Smooth muscle cell (in vitro differentiated cells): Measurements from ENCODE around the gene SRGAP1. TPM values are rescaled to one million over a fixed set of nuclear protein-coding genes. Genes with fewer than 3 reads are reported as not detected.

Experiments used
- DNase-seq: peaks from one replicate; lab custom pipeline; 2025; ENCODE audit not compliant: unreplicated experiment; lab: John Stamatoyannopoulos, UW
- H2AFZ ChIP-seq: fragments of 200-600 bp; sonication (generic); 2 replicates; pipeline ENCODE4 v1.6.0; 2016; ENCODE audit warnings: antibody characterized with exemption, low read depth, mild to moderate bottlenecking
- H3F3A ChIP-seq: fragments of 200-600 bp; sonication (generic); 2 replicates; pipeline ENCODE4 v1.6.0; 2017; ENCODE audit warnings: antibody characterized with exemption, low read depth
- H3K27ac ChIP-seq: fragments of 200-600 bp; sonication (generic); 2 replicates; pipeline ENCODE4 v1.5.1; 2016; ENCODE audit warnings: low read depth, mild to moderate bottlenecking
- H3K27me3 ChIP-seq: fragments of 200-600 bp; sonication (generic); 2 replicates; pipeline ENCODE4 v1.6.1; 2016; ENCODE audit warnings: low read depth, mild to moderate bottlenecking
- H3K36me3 ChIP-seq: fragments of 200-600 bp; sonication (generic); 2 replicates; pipeline ENCODE4 v1.5.1; 2016; ENCODE audit warnings: low read depth
- H3K4me1 ChIP-seq: fragments of 200-600 bp; sonication (generic); 2 replicates; pipeline ENCODE4 v1.5.1; 2016; ENCODE audit warnings: low read depth
- H3K4me2 ChIP-seq: fragments of 200-600 bp; sonication (generic); 2 replicates; pipeline ENCODE4 v1.6.0; 2016; ENCODE audit warnings: mild to moderate bottlenecking
- H3K4me3 ChIP-seq: fragments of 200-600 bp; sonication (generic); 2 replicates; pipeline ENCODE4 v1.5.1; 2016; ENCODE audit warnings: mild to moderate bottlenecking
- H3K79me2 ChIP-seq: fragments of 200-600 bp; sonication (generic); 2 replicates; pipeline ENCODE4 v1.6.0; 2016; ENCODE audit warnings: low read depth, mild to moderate bottlenecking
- H3K9ac ChIP-seq: fragments of 200-600 bp; sonication (generic); 2 replicates; pipeline ENCODE4 v1.6.0; 2016; ENCODE audit warnings: low read depth
- H3K9me3 ChIP-seq: fragments of 200-600 bp; sonication (generic); replicated peaks from 2 replicates; pipeline ENCODE4 v1.5.1; 2016; ENCODE audit warnings: low read depth
- H4K20me1 ChIP-seq: fragments of 200-600 bp; sonication (generic); 2 replicates; pipeline ENCODE4 v1.6.0; 2016; ENCODE audit warnings: low read depth
- WGBS: methylation state at CpG from one replicate; pipeline ENCODE4 v1.1.7; 2016; ENCODE audit warnings: low lambda C conversion rate; 5-methylcytosine and 5-hydroxymethylcytosine counted together
- polyA plus RNA-seq: library from polyadenylated mRNA; unstranded; fragments of >200 nt; fragmentation: Nextera tagmentation; extraction: Ambion mirVana; gene quantifications from 2 replicates; pipeline ENCODE4 v1.2.1, GENCODE V29; 2016
- total RNA-seq: library from RNA; depleted of rRNA; stranded (reverse); fragments of >200 nt; gene quantifications from 2 replicates; pipeline ENCODE4 v1.2.3, GENCODE V29; 2014
- TF ChIP-seq, protein P1 (sequence below): fragments of 200-600 bp; sonication (generic); IDR thresholded peaks from 2 replicates; pipeline ENCODE4 v1.5.1; 2017; ENCODE audit warnings: borderline replicate concordance, mild to moderate bottlenecking, antibody characterized with exemption; ENCODE audit not compliant: insufficient read depth, poor library complexity, severe bottlenecking

SRGAP1 gene
- total and polyA plus RNA-seq, 2 experiments from 2014 or later = 4.0 to 5.9 TPM

GRCh38 chr12:64007853-64008252 is 163.4 kb downstream of the SRGAP1 start:
- Histone ChIP-seq H3K27me3 (no peaks in the 10 kb centered on the region), H3K4me1 (peaks cover 4% of the 10 kb centered on the region), H2AFZ (no peak overlapping the region), H3F3A (peaks cover 15% of the 10 kb centered on the region), H3K27ac (peak overlapping the region; percentile 91), H3K36me3 (no peaks in the 10 kb centered on the region), H3K79me2 (no peaks in the 10 kb centered on the region), H4K20me1 (no peaks in the 10 kb centered on the region), H3K9me3 (no peaks in the 10 kb centered on the region), H3K4me3 (no peak overlapping the region), H3K4me2 (peak overlapping the region; percentile 50), H3K9ac (no peak overlapping the region)
- no peak for DNase-seq
- TF ChIP-seq, protein P1, sequence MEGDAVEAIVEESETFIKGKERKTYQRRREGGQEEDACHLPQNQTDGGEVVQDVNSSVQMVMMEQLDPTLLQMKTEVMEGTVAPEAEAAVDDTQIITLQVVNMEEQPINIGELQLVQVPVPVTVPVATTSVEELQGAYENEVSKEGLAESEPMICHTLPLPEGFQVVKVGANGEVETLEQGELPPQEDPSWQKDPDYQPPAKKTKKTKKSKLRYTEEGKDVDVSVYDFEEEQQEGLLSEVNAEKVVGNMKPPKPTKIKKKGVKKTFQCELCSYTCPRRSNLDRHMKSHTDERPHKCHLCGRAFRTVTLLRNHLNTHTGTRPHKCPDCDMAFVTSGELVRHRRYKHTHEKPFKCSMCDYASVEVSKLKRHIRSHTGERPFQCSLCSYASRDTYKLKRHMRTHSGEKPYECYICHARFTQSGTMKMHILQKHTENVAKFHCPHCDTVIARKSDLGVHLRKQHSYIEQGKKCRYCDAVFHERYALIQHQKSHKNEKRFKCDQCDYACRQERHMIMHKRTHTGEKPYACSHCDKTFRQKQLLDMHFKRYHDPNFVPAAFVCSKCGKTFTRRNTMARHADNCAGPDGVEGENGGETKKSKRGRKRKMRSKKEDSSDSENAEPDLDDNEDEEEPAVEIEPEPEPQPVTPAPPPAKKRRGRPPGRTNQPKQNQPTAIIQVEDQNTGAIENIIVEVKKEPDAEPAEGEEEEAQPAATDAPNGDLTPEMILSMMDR = no peak
- WGBS = 22% methylated on average over 2 of the region's 2 CpGs

GRCh38 chr12:64008596-64008995 is 164.1 kb downstream of the SRGAP1 start:
- Histone ChIP-seq H3K27ac (peak overlapping the region; percentile 91), H3K36me3 (no peaks in the 10 kb centered on the region), H3K4me3 (no peak overlapping the region), H3K9ac (no peak overlapping the region), H2AFZ (no peak overlapping the region), H3K79me2 (no peaks in the 10 kb centered on the region), H4K20me1 (no peaks in the 10 kb centered on the region), H3K4me1 (peaks cover 4% of the 10 kb centered on the region), H3K9me3 (no peaks in the 10 kb centered on the region), H3F3A (peaks cover 15% of the 10 kb centered on the region), H3K27me3 (no peaks in the 10 kb centered on the region), H3K4me2 (peak overlapping the region; percentile 32)
- WGBS = 60% methylated on average over 3 of the region's 3 CpGs
- TF ChIP-seq, protein P1 = no peak
- DNase-seq = no peak

DNA sequence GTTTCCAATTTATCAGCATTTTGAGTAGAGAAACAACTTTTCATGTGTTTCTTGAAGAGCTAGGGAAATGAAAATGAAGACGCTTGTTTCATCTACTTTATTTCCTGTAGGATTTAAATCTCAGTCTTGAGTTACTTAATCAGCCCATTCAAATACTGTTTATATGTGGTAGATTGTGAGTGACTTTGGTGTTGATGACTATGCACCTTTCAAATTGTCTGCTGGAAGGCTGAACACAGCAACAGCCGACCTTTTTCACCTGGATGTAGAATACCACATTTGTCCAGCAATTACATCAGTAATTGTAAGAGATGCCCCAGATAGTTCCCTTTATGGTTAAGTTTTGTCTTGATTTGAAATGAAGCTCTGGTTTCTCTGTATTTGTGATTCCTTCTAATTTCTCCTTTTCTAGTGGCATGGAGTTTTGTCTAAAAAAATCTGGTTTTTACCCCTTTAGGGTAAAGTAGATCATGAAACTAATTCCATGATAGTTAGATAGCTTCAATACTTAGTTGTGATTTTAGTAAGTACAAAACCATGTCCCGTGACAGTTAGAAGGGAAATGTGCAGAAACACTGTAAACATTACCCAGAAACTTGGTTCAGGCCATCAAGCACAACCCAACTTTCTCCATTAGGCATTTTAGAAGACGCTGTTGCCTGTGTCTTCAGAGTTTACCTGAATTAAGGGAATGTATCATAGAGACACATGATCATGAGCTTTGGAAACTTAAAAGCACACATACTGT is 165.0 kb downstream of the SRGAP1 start:
- Histone ChIP-seq H3K27ac (peak overlapping the region; percentile 91), H3K4me2 (peak overlapping the region; percentile 32), H3K4me1 (peaks cover 4% of the 10 kb centered on the region), H3K79me2 (no peaks in the 10 kb centered on the region), H3K9me3 (no peaks in the 10 kb centered on the region), H3K27me3 (no peaks in the 10 kb centered on the region), H3K36me3 (no peaks in the 10 kb centered on the region), H2AFZ (no peak overlapping the region), H4K20me1 (no peaks in the 10 kb centered on the region), H3K9ac (peak overlapping the region; percentile 24), H3K4me3 (no peak overlapping the region), H3F3A (peaks cover 15% of the 10 kb centered on the region)
- WGBS = 73% methylated on average over 4 of the region's 4 CpGs
- TF ChIP-seq, protein P1 = no peak
- no peak for DNase-seq

- TF ChIP-seq, protein P1 = no peak
- H3K4me3 ChIP-seq = no peak overlapping the region
- 24% methylated on average over 4 of the region's 4 CpGs for WGBS
- no peaks in the 10 kb centered on the region for H4K20me1 ChIP-seq
- H3K79me2 ChIP-seq = no peaks in the 10 kb centered on the region
- no peak for DNase-seq
- H3K4me2 ChIP-seq = peak overlapping the region; percentile 32
- H3K9me3 ChIP-seq = no peaks in the 10 kb centered on the region
- H3K9ac ChIP-seq = peak overlapping the region; percentile 52
- H2AFZ ChIP-seq = no peak overlapping the region
- H3K27me3 ChIP-seq = no peaks in the 10 kb centered on the region
- H3K36me3 ChIP-seq = no peaks in the 10 kb centered on the region
- peaks cover 4% of the 10 kb centered on the region for H3K4me1 ChIP-seq
- H3F3A ChIP-seq = peaks cover 15% of the 10 kb centered on the region
- peak overlapping the region; percentile 91 for H3K27ac ChIP-seq
These were observed 165.7 kb downstream of the SRGAP1 start for GRCh38 chr12:64010069-64010686.
